Ovary (tissue), 9 donors: ENCODE data around the gene RAVER2. TPM values are rescaled to one million over a fixed set of nuclear protein-coding genes. Genes with fewer than 3 reads are reported as not detected.

Experiments used
- DNase-seq, 5 donors: peaks; one replicate each; pipeline ENCODE4 v3.0.0-alpha.2; 2019 to 2020
- H3K27ac ChIP-seq, 2 donors: fragments of 200-600 bp; one replicate each; pipeline versions ENCODE4 v1.5.1 to v1.8.0; 2019 to 2022
- H3K27me3 ChIP-seq: fragments of 200-600 bp; one replicate; pipeline ENCODE4 v1.8.0; 2022
- H3K36me3 ChIP-seq: fragments of 200-600 bp; sonication (generic); one replicate; pipeline ENCODE4 v1.5.1; 2019
- H3K4me1 ChIP-seq: one replicate; pipeline ENCODE4 v1.8.1; 2013; ENCODE audit warnings: mild to moderate bottlenecking, moderate library complexity; ENCODE audit not compliant: insufficient read depth
- H3K4me3 ChIP-seq: fragments of 200-600 bp; sonication (generic); one replicate; pipeline ENCODE4 v1.5.1; 2017
- H3K9me3 ChIP-seq, 2 donors: fragments of 200-600 bp in 1 of 2; sonication (generic) in 1 of 2; one replicate each; pipeline versions ENCODE4 v1.5.1 to v1.8.1; 2013 to 2019; ENCODE audit warnings: mild to moderate bottlenecking in 1 of 2, moderate library complexity in 1 of 2
- EP300 ChIP-seq: sonication (generic); formaldehyde crosslinking; IDR thresholded peaks from one replicate; pipeline ENCODE4 v1.6.1; 2017; ENCODE audit warnings: antibody characterized with exemption
- POLR2A ChIP-seq: fragments of 450-650 bp; IDR thresholded peaks from one replicate; pipeline ENCODE4 v1.6.1; 2017; ENCODE audit warnings: antibody characterized with exemption, mild to moderate bottlenecking, moderate library complexity
- WGBS, 3 donors: extraction: QIAGEN DNeasy Blood & Tissue Kit in 1 of 3; methylation state at CpG; one replicate each; pipeline versions ENCODE4 v1.1.5 to v1.1.7; 2013 to 2017; 5-methylcytosine and 5-hydroxymethylcytosine counted together
- intact Hi-C, 4 donors: fragments of 100-400 bp; cut with DNase I; formaldehyde crosslinking; loops; one replicate each; pipeline versions ENCODE4 v1.11.0 to v1.15.1; 2022 to 2023
- polyA plus RNA-seq, 2 donors: library from polyadenylated mRNA; stranded (reverse); fragments of 200-250 nt in 1 of 2; fragments of 350-450 nt in 1 of 2; fragmentation: Illumina TruSeq in 1 of 2; extraction: RNeasy Lipid Tissue Mini Kit (QIAGEN cat#74804) in 1 of 2; gene quantifications; one replicate each; pipeline ENCODE4 v1.2.3, GENCODE V29; 2013 to 2014
- total RNA-seq, 7 donors: library from RNA; depleted of rRNA in 2 of 7; stranded (reverse); fragments of >200 nt in 2 of 7; fragmentation: NEBNext Ultra II Directional in 3 of 7; extraction: Animal tissue kit (Norgen Biotek cat#: 25700) in 3 of 7; gene quantifications; one replicate each; pipeline versions ENCODE4 v1.1.0 to v1.2.4, GENCODE V29; 2016 to 2023
- TF ChIP-seq, protein P1 (sequence below), 3 donors: fragments of 450-650 bp in 2 of 3; fragments of 200-600 bp in 1 of 3; IDR thresholded peaks; one replicate each; pipeline versions ENCODE4 v1.5.1 to v1.8.0; 2016 to 2022; ENCODE audit warnings: antibody characterized with exemption in 3 of 3, mild to moderate bottlenecking in 1 of 3
- donor health status: DM: no; HTN: no; CAD: no; lungs with moderate emphysema.
- donor health status: DM: no; HTN: no; CAD: no.
- donor health status: Bipolar disorder and iron deficiency.
- donor health status: DM: yes; HTN: yes; CAD: no.
- donor health status: DM: no; HTN: no; CAD: no.
- donor health status: DM: yes; HTN: yes; CAD: no.

Gene RAVER2
- total and polyA plus RNA-seq, 9 donors, result 5.0 to 10.7 (median 7.9) TPM

DNA sequence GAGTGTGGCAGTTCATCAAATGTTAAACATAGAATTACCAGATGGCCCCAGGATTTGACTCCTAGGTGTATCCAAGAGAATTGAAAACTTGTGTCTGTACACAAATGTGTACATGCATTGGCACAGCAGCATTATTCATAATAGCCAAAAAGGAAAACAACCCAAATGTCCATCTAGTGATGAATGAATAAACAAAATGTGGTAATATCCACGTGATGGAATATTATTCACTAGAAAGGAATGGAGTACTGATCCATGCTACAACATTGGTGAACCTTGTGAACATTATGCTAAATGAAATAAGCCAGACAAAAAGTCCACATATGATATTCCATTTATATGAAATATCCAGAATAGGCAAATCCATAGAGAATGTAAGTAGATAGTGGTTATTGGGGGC is 77.7 kb downstream of the RAVER2 start:
- H3K27ac ChIP-seq, result no peak overlapping the region
- DNase-seq, result no peak
- H3K27me3 ChIP-seq, result no peaks in the 10 kb centered on the region
- no peaks in the 10 kb centered on the region for H3K4me1 ChIP-seq
- intact Hi-C loops, result loop anchor here (5.0 to 10.0 kb wide), 5 partner anchors 128 to 558 kb away; no protein-coding TSS in a partner anchor
- no peak overlapping the region for H3K4me3 ChIP-seq
- no peak for TF ChIP-seq EP300
- TF ChIP-seq, protein P1, sequence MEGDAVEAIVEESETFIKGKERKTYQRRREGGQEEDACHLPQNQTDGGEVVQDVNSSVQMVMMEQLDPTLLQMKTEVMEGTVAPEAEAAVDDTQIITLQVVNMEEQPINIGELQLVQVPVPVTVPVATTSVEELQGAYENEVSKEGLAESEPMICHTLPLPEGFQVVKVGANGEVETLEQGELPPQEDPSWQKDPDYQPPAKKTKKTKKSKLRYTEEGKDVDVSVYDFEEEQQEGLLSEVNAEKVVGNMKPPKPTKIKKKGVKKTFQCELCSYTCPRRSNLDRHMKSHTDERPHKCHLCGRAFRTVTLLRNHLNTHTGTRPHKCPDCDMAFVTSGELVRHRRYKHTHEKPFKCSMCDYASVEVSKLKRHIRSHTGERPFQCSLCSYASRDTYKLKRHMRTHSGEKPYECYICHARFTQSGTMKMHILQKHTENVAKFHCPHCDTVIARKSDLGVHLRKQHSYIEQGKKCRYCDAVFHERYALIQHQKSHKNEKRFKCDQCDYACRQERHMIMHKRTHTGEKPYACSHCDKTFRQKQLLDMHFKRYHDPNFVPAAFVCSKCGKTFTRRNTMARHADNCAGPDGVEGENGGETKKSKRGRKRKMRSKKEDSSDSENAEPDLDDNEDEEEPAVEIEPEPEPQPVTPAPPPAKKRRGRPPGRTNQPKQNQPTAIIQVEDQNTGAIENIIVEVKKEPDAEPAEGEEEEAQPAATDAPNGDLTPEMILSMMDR (IDR thresholded peaks at IDR 0.05), result no peak
- TF ChIP-seq POLR2A, result no peak
- H3K9me3 ChIP-seq, result no peaks in the 10 kb centered on the region
- 29 to 46% (median 39%) methylated on average over 1 of the region's 1 CpG for whole genome bisulfite sequencing, 3 donors
- no peaks in the 10 kb centered on the region for H3K36me3 ChIP-seq

DNA sequence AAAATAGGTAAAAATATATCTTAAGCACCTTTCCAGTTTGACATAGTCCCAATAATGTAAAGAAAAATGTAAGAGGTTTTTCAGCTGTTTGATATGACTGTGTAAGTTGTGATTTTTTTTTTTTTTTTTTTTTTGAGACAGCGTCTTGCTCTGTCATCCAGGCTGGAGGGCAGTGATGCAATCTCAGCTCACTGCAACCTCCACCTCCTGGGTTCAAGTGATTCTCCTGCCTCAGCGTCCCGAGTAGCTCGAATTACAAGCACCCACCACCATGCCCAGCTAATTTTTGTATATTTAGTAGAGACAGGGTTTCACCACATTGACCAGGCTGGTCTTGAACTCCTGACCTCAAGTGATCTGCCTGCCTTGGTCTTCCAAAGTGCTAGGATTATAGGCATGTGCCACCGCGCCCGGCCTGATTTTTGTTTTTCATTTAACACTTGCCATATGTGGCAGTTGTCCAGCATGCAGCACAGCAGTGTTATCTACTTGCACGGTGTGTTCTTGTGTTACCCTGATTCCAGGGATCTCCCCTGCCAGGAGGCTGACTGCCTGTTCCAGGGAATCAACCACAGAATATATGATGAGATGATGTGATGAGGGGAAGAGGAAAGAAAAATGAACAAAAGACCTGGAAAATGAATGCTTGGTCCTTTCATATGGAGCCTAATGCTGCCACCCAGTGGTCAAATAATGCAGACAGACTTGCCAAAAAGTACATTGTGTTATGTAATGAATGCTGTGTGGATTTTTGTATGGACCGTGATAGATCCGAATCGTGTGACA is 79.0 kb downstream of the RAVER2 start:
- Histone ChIP-seq H3K4me3 (no peak overlapping the region), H3K27ac (no peak overlapping the region), H3K4me1 (no peaks in the 10 kb centered on the region), H3K36me3 (no peaks in the 10 kb centered on the region), H3K9me3 (no peaks in the 10 kb centered on the region), H3K27me3 (no peaks in the 10 kb centered on the region)
- no peak for TF ChIP-seq POLR2A
- TF ChIP-seq, protein P1 (IDR thresholded peaks at IDR 0.05), result peak; percentile 55 to 83 (median 81)
- DNase-seq, result peak in 4 of 5 donors; percentile 54 to 81 (median 67)
- 38 to 50% (median 42%) methylated on average over 11 of the region's 11 CpGs for WGBS, 3 donors
- intact Hi-C loops, result loop anchor here (5.0 to 10.0 kb wide), 5 partner anchors 129 to 559 kb away; no protein-coding TSS in a partner anchor

GRCh38 chr1:64826991-64827390 is 82.1 kb downstream of the RAVER2 start:
- WGBS, 3 donors, result 89 to 93% (median 91%) methylated on average over 5 of the region's 5 CpGs
- Histone ChIP-seq H3K36me3 (no peaks in the 10 kb centered on the region), H3K27ac (no peak overlapping the region), H3K4me1 (no peaks in the 10 kb centered on the region), H3K4me3 (no peak overlapping the region), H3K27me3 (no peaks in the 10 kb centered on the region), H3K9me3 (no peaks in the 10 kb centered on the region)
- TF ChIP-seq EP300, result no peak
- intact Hi-C loops, result loop anchor here (5.0 to 10.0 kb wide), 5 partner anchors 132 to 565 kb away; no protein-coding TSS in a partner anchor
- no peak for DNase-seq

DNA sequence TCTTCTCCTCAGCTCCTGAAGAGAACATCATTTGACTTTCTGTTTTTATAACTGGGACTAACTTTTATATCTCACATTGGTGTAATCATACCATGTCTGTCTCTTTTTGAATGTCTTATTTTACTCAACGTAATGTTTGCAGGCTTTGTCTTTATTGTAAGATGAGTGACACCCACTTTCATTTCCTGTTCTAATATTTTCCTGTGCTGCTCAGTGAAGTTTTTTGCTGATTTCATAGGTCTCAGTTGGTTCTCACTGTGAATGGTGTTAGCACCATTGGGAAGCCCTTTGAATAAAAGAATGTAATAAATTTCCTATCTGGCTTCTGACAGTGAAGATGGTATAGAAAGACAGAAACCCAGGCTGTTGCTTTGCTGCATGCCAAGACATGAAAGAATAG is 84.0 kb downstream of the RAVER2 start:
- Histone ChIP-seq H3K27ac (no peak overlapping the region), H3K27me3 (no peaks in the 10 kb centered on the region), H3K36me3 (no peaks in the 10 kb centered on the region), H3K9me3 (no peaks in the 10 kb centered on the region), H3K4me1 (no peaks in the 10 kb centered on the region), H3K4me3 (no peak overlapping the region)
- 83 to 85% (median 84%) methylated on average over 1 of the region's 1 CpG for WGBS, 3 donors
- intact Hi-C loops, result loop anchor here (5.0 to 10.0 kb wide), 5 partner anchors 134 to 567 kb away; no protein-coding TSS in a partner anchor
- TF ChIP-seq, protein P1 (IDR thresholded peaks at IDR 0.05), result no peak
- TF ChIP-seq EP300 (no peak), POLR2A (no peak)
- DNase-seq, result no peak
